ENCODE data around the gene SPDEF. TPM values are rescaled to one million over a fixed set of nuclear protein-coding genes. Genes with fewer than 3 reads are reported as not detected.

The SPDEF gene
- total RNA-seq, 4 donors from 2014 or later = 9.0 to 57.3 (median 31.5) TPM

GRCh38 chr6:34490390-34491090 is 65.6 kb downstream of the SPDEF start:
- 78% methylated on average over 20 of the region's 20 CpGs; no CpG with 5 or more reads in 1 of the 2 donors for WGBS, 2 donors (ENCODE audit: low coverage in 1 of 2)
- TF ChIP-seq EP300 (IDR thresholded peaks at IDR 0.05; ENCODE audit: low read depth) (no peak), POLR2A (IDR thresholded peaks at IDR 0.05) (no peak), CTCF (IDR thresholded peaks at IDR 0.05) (no peak), POLR2AphosphoS5 (IDR thresholded peaks at IDR 0.05) (no peak)
- Histone ChIP-seq H3K27ac (peak overlapping the region in 2 of 4 donors; percentile 38 to 51), H3K27me3 (no peaks in the 10 kb centered on the region), H3K9me3 (no peaks in the 10 kb centered on the region), H3K4me3 (no peak overlapping the region), H3K36me3 (no peaks in the 10 kb centered on the region), H3K4me1 (peaks cover 0 to 4% (median 0%) of the 10 kb centered on the region in 4 donors)
- in situ Hi-C loops (cut with MboI; ENCODE audit: low pct_ligation_motif_present in 1 of 4, low pct_unique_long_range_greater_than_20kb in 1 of 4, low sequenced_read_pairs in 3 of 4) (no loop called here), intact Hi-C loops (cut with DNase I; ENCODE audit: low total_unique reads) (no loop called here)
- no peak for DNase-seq

GRCh38 chr6:34489207-34489805 is 66.8 kb downstream of the SPDEF start:
- DNase-seq = no peak
- Histone ChIP-seq H3K27ac (no peak overlapping the region), H3K27me3 (no peaks in the 10 kb centered on the region), H3K4me1 (peaks cover 0 to 4% (median 0%) of the 10 kb centered on the region in 4 donors), H3K4me3 (no peak overlapping the region), H3K36me3 (no peaks in the 10 kb centered on the region), H3K9me3 (no peaks in the 10 kb centered on the region)
- intact Hi-C loops (cut with DNase I; ENCODE audit: low total_unique reads) = no loop called here
- TF ChIP-seq EP300 (IDR thresholded peaks at IDR 0.05; ENCODE audit: low read depth) (no peak), POLR2A (IDR thresholded peaks at IDR 0.05) (no peak), POLR2AphosphoS5 (IDR thresholded peaks at IDR 0.05) (no peak), CTCF (IDR thresholded peaks at IDR 0.05) (no peak)
- 74 to 100% methylated on average over 1 to 9 of the region's 9 CpGs for WGBS, 2 donors (ENCODE audit: low coverage in 1 of 2)
- in situ Hi-C loops (cut with MboI; ENCODE audit: low pct_ligation_motif_present in 1 of 4, low pct_unique_long_range_greater_than_20kb in 1 of 4, low sequenced_read_pairs in 3 of 4) = no loop called here

Other genes with a start within 250 kb of the SPDEF start
- 10 to 100 TPM in 3 of 4 donors, 1 to 10 TPM in 1; 9.6 to 27.9 (median 16.9) TPM for gene NUDT3, start 163.7 kb downstream of the SPDEF start, total RNA-seq
- 1,000 to 10,000 TPM in 3 of 4 donors, 100 to 1,000 TPM in 1; 892 to 1,969 (median 1,491) TPM for gene RPS10, start 130.3 kb downstream of the SPDEF start, total RNA-seq
- 1 to 10 TPM in 1 of 4 donors, under 1 TPM in 1, not detected in 2; 0.27 to 1.9 TPM for gene PACSIN1, start 90.3 kb downstream of the SPDEF start, total RNA-seq
- gene ILRUN, start 140.4 kb upstream of the SPDEF start, total RNA-seq = 10 to 100 TPM; 34.8 to 81.0 (median 52.9) TPM
- gene SNRPC, start 201.2 kb upstream of the SPDEF start, total RNA-seq = 100 to 1,000 TPM in 1 of 4 donors, 10 to 100 TPM in 3; 33.3 to 169 (median 39.4) TPM
- 10 to 100 TPM in 2 of 4 donors, 1 to 10 TPM in 2; 7.4 to 13.1 (median 9.9) TPM for gene BLTP3A, start 235.8 kb upstream of the SPDEF start, total RNA-seq